Endothelial cell of umbilical vein (primary cell): ENCODE results near the gene C19orf85. TPM values are rescaled to one million over a fixed set of nuclear protein-coding genes. Genes with fewer than 3 reads are reported as not detected.

Experiments used
- BruUV-seq: library from RNA; stranded (reverse); fragments of 400-500 nt; replicated peaks from 2 replicates; lab custom pipeline; 2021; lab: Mats Ljungman, UMichigan
- CTCF ChIA-PET: fragments of 300-600, 350-600 bp; sonication (Branson Sonifier 250); formaldehyde crosslinking; loops from one replicate; lab custom pipeline; 2021; ENCODE audit warnings: antibody characterized with exemption, inconsistent platforms; lab: Charles Lee
- POLR2A ChIA-PET: fragments of 300-600, 350-600 bp; sonication (Branson Sonifier 250); formaldehyde crosslinking; loops from one replicate; lab custom pipeline; 2021; ENCODE audit warnings: antibody characterized with exemption, inconsistent platforms; lab: Charles Lee
- DNase-seq: peaks from one replicate; pipeline ENCODE4 v3.0.0-alpha.2; 2011; ENCODE audit warnings: low read depth, low spot score
- FAIRE-seq: peaks from 2 replicates; lab custom pipeline; 2011; peaks lifted over from hg19 to GRCh38; lab: Jason Lieb, UNC
- H2AFZ ChIP-seq: 2 replicates; pipeline ENCODE4 v1.6.0; 2012; ENCODE audit warnings: low read depth, low read length, control low read depth, inconsistent platforms
- H3K27ac ChIP-seq: 2 replicates; pipeline ENCODE4 v1.5.1; 2011; ENCODE audit warnings: low read depth, mild to moderate bottlenecking, control low read depth, low read length, moderate library complexity; ENCODE audit not compliant: insufficient read depth
- H3K27me3 ChIP-seq, 2 experiments: 2 replicates each; pipeline versions ENCODE4 v1.6.0 to v1.6.1; 2011; ENCODE audit warnings: low read length in 2 of 2, mixed read lengths in 1 of 2; ENCODE audit not compliant: control insufficient read depth in 2 of 2, insufficient read depth in 2 of 2
- H3K36me3 ChIP-seq, 2 experiments: 2 replicates in 1 of 2; 3 replicates in 1 of 2; pipeline ENCODE4 v1.5.1; 2011; ENCODE audit warnings: low read length in 2 of 2, mild to moderate bottlenecking in 1 of 2, moderate library complexity in 1 of 2; ENCODE audit not compliant: control insufficient read depth in 2 of 2, insufficient read depth in 2 of 2; ENCODE audit errors: extremely low read depth in 1 of 2
- H3K4me1 ChIP-seq: 3 replicates; pipeline ENCODE4 v1.5.1; 2011; ENCODE audit warnings: mild to moderate bottlenecking, low read length; ENCODE audit not compliant: control insufficient read depth, insufficient read depth; ENCODE audit errors: extremely low read depth
- H3K4me2 ChIP-seq: 2 replicates; pipeline ENCODE4 v1.6.1; 2011; ENCODE audit warnings: low read length, control low read depth, mixed read lengths; ENCODE audit not compliant: insufficient read depth
- H3K4me3 ChIP-seq, 3 experiments: fragments of 200-600 bp in 1 of 3; sonication (generic), shearing (Covaris generic) in 1 of 3; replicated peaks in 1 of 3; 2 replicates each; pipeline ENCODE4 v1.5.1; 2011 to 2016; ENCODE audit warnings: control low read depth in 3 of 3, low read length in 3 of 3, mild to moderate bottlenecking in 2 of 3, inconsistent platforms in 1 of 3, low read depth in 1 of 3, moderate library complexity in 1 of 3; ENCODE audit not compliant: insufficient read depth in 1 of 3
- H3K79me2 ChIP-seq: 2 replicates; pipeline ENCODE4 v1.6.0; 2012; ENCODE audit warnings: low read length, inconsistent platforms; ENCODE audit not compliant: control insufficient read depth, insufficient read depth
- H3K9ac ChIP-seq: replicated peaks from 2 replicates; pipeline ENCODE3; 2011; ENCODE audit warnings: low read length, control low read depth; ENCODE audit not compliant: insufficient read depth; ENCODE audit errors: extremely low read depth
- H3K9me1 ChIP-seq: replicated peaks from 3 replicates; pipeline ENCODE4 v1.6.0; 2011; ENCODE audit warnings: mild to moderate bottlenecking, low read length; ENCODE audit not compliant: control insufficient read depth, insufficient read depth; ENCODE audit errors: extremely low read depth
- H3K9me3 ChIP-seq: replicated peaks from 2 replicates; pipeline ENCODE4 v1.5.1; 2012; ENCODE audit warnings: low read length, inconsistent platforms; ENCODE audit not compliant: control insufficient read depth, insufficient read depth
- H4K20me1 ChIP-seq: replicated peaks from 2 replicates; pipeline ENCODE3; 2011; ENCODE audit warnings: mild to moderate bottlenecking, low read length; ENCODE audit not compliant: control insufficient read depth, insufficient read depth; ENCODE audit errors: extremely low read depth
- CTCF ChIP-seq, 2 donors: IDR thresholded peaks; 1 replicate in 1 of 2; 2 replicates in 1 of 2; pipeline ENCODE4 v1.5.1; 2011; ENCODE audit warnings: low read length in 2 of 2, mild to moderate bottlenecking in 2 of 2, moderate library complexity in 2 of 2, control low read depth in 1 of 2, inconsistent platforms in 1 of 2, low read depth in 1 of 2; ENCODE audit not compliant: insufficient read depth in 1 of 2; ENCODE audit errors: extremely low read depth in 1 of 2
- EZH2 ChIP-seq: IDR thresholded peaks from 2 replicates; pipeline ENCODE4 v1.6.1; 2012; ENCODE audit warnings: borderline replicate concordance, low read depth, mild to moderate bottlenecking, moderate library complexity, low read length, inconsistent platforms; ENCODE audit not compliant: severe bottlenecking
- FOS ChIP-seq: IDR thresholded peaks from 2 replicates; pipeline ENCODE4 v1.6.1; 2011; ENCODE audit warnings: mild to moderate bottlenecking, low read length, moderate library complexity, borderline replicate concordance; ENCODE audit not compliant: insufficient read depth
- GATA2 ChIP-seq: IDR thresholded peaks from 2 replicates; pipeline ENCODE4 v1.7.0; 2011; ENCODE audit warnings: low read depth, mild to moderate bottlenecking, moderate library complexity, mixed read lengths, low read length; ENCODE audit not compliant: insufficient read length, insufficient read depth
- JUN ChIP-seq: IDR thresholded peaks from 2 replicates; pipeline ENCODE4 v1.6.1; 2011; ENCODE audit warnings: borderline replicate concordance, low read depth; ENCODE audit not compliant: insufficient read length, insufficient read depth
- MAX ChIP-seq: IDR thresholded peaks from 2 replicates; pipeline ENCODE4 v1.6.1; 2011; ENCODE audit not compliant: insufficient read depth, insufficient read length
- MYC ChIP-seq: IDR thresholded peaks from one replicate; pipeline ENCODE4 v1.6.1; 2011; ENCODE audit warnings: mild to moderate bottlenecking, low read depth, low read length
- POLR2A ChIP-seq: IDR thresholded peaks from 2 replicates; pipeline ENCODE4 v1.6.1; 2012; ENCODE audit warnings: low read depth, mild to moderate bottlenecking, control low read depth, low read length
- POLR2AphosphoS5 ChIP-seq: IDR thresholded peaks from 2 replicates; pipeline ENCODE4 v1.6.1; 2012; ENCODE audit warnings: low read depth, mild to moderate bottlenecking, control low read depth, low read length, moderate library complexity; ENCODE audit not compliant: insufficient read depth
- dilution Hi-C: fragments of 300-500 bp; cut with MboI; formaldehyde crosslinking; loops from one replicate; pipeline ENCODE4 v1.15.0; 2019; ENCODE audit warnings: low sequenced_read_pairs; ENCODE audit not compliant: extremely low pct_ligation_motif_present
- intact Hi-C: fragments of 100-400 bp; cut with micrococcal nuclease; formaldehyde crosslinking; loops from one replicate; pipeline ENCODE4 v1.10.0; 2022
- polyA plus RNA-seq, 4 experiments: library from polyadenylated mRNA; depleted of rRNA in 3 of 4; stranded (reverse) in 3 of 4; unstranded in 1 of 4; fragments of >200 nt; gene quantifications; 2 replicates each; pipeline versions ENCODE4 v1.2.1 to v1.2.3, GENCODE V29; 2011 to 2012; ENCODE audit warnings: missing spikeins in 1 of 4
- total RNA-seq: library from RNA; stranded (reverse); gene quantifications from 2 replicates; pipeline ENCODE4 v1.2.3, GENCODE V29; 2021

Gene C19orf85
- total and polyA plus RNA-seq, 2 donors (not counting 3 experiments of a cell fraction or from before 2014, with no cell fraction given) = not detected

GRCh38 chr19:55500368-55500952, 35.9 kb upstream of the C19orf85 start:
- no peaks in the 10 kb centered on the region for H3K9me1 ChIP-seq
- H3K4me1 ChIP-seq = no peaks in the 10 kb centered on the region
- no peaks in the 10 kb centered on the region for H4K20me1 ChIP-seq
- H3K9ac ChIP-seq = no peak overlapping the region
- TF ChIP-seq POLR2AphosphoS5 (no peak), GATA2 (no peak), POLR2A (no peak), CTCF (IDR thresholded peaks at IDR 0.05; ENCODE audit: extremely low read depth in 1 of 2, insufficient read depth in 1 of 2, low read depth in 1 of 2, low read length in 2 of 2) (no peak), FOS (no peak), MYC (no peak), EZH2 (no peak), JUN (no peak), MAX (no peak)
- no peaks in the 10 kb centered on the region for H3K9me3 ChIP-seq
- FAIRE-seq (no peak), DNase-seq (no peak)
- dilution Hi-C loops = no loop called here
- ChIA-PET POLR2A (no interaction called here), CTCF (interaction anchor here (1.3 to 5.4 kb wide), 3 partner anchors 14 to 33 kb away, joined by 6 to 298 read pairs (median 22); no protein-coding TSS in a partner anchor)
- H3K79me2 ChIP-seq = no peaks in the 10 kb centered on the region
- no peak overlapping the region for H3K4me2 ChIP-seq
- no TSS peak for BruUV-seq
- intact Hi-C loops = no loop called here
- H3K36me3 ChIP-seq = no peaks in the 10 kb centered on the region
- no peak overlapping the region for H3K4me3 ChIP-seq
- H3K27ac ChIP-seq = no peak overlapping the region
- no peak overlapping the region for H2AFZ ChIP-seq
- no peaks in the 10 kb centered on the region for H3K27me3 ChIP-seq
